ENCODE data around the gene FAH.

The FAH gene

GRCh38 chr15:80234883-80235282 is 82.1 kb downstream of the FAH start:
- TF ChIP-seq CTCF (IDR thresholded peaks at IDR 0.05) (peak; percentile 65), ZFX (IDR thresholded peaks at IDR 0.05; ENCODE audit: borderline replicate concordance) (no peak)
- no peak overlapping the region for H3K27ac ChIP-seq

Data from 22Rv1 (cell line).